DOHH2 (cell line): Measurements from ENCODE around the gene PDE11A.

ENCODE experiments used
- CTCF ChIP-seq: fragments of 200-600 bp; sonication (generic); IDR thresholded peaks from one replicate; pipeline ENCODE4 v1.5.1; 2014; ENCODE audit warnings: antibody characterized with exemption, mild to moderate bottlenecking, low read depth, low read length; ENCODE audit not compliant: poor library complexity, severe bottlenecking
- EZH2phosphoT487 ChIP-seq: fragments of 200-600 bp; sonication (generic); IDR thresholded peaks from 2 replicates; pipeline ENCODE4 v1.6.1; 2017; ENCODE audit warnings: borderline replicate concordance, mild to moderate bottlenecking, antibody characterized with exemption, low read length, moderate library complexity, mixed read lengths

GRCh38 chr2:177589186-177589585 lies 483.4 kb downstream of the PDE11A start:
- TF ChIP-seq CTCF: no peak
- TF ChIP-seq EZH2phosphoT487: no peak
